Measurements from ENCODE around the gene CSTPP1. TPM values are rescaled to one million over a fixed set of nuclear protein-coding genes. Genes with fewer than 3 reads are reported as not detected.

CSTPP1 gene
- total RNA-seq, 1 donor from 2014 or later: 32.8 TPM

DNA sequence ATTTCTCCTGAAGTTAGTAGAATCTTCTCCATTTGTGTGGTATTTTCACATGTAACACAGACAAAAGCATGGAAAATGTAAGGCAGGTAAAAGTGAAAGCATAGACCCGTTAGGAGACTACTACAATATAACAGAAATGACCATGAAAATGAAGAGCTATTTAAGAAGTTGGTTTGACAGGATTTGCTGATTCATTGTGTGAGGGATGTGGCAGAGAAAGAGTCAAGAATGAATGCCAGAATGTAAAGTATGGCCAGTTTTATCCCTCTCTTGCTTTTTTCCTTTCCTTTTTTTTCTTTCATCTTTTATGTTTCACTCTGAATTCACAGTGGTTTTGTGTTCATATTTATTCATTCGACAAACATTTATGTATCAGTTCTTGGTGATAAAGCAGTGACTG lies 124.2 kb downstream of the CSTPP1 start:
- Histone ChIP-seq H3K4me3 (no peak overlapping the region), H3K4me1 (no peaks in the 10 kb centered on the region), H3K27me3 (ENCODE audit: low read depth) (no peaks in the 10 kb centered on the region), H3K9me3 (no peaks in the 10 kb centered on the region), H3K27ac (no peak overlapping the region), H3K36me3 (no peaks in the 10 kb centered on the region)
- no peak for DNase-seq
- TF ChIP-seq CTCF (IDR thresholded peaks at IDR 0.05): no peak
- ATAC-seq: no peak
- intact Hi-C loops (cut with DNase I): no loop called here

DNA sequence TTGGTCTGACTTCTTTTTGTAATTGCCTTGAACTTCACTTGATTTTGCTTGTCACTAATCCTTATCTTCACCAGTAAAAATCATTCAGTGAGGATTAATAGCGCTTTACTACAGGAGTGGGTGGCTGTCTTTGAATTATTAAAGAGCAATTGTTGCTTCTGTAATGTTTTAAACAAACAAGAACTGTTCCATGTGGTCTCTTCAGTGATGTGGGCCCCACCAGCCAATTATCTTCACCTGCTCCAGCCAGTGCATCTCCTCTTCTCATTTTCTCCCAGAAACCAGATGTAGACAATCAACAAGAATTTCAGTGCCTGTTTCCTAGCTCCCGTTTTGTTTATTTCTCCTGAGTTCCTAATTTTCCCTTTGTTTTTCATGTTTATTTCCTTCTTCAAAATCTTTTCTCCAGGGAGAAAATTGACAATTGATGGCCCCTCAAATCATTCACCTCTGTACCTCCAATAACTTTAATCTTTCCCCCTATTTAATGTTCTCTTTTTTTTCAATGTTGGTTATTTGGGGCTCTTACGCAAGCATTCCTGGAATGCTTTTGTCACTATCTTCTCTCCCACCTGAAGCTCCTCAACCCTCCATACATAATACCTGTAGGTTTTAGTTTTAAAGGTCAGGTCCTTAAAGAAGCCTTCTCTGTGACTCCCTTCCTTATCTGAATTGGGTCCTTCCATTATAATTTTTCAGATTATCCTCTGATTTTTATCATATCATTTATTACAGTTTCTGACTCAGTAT lies 125.0 kb downstream of the CSTPP1 start:
- Histone ChIP-seq H3K36me3 (no peaks in the 10 kb centered on the region), H3K27ac (no peak overlapping the region), H3K4me1 (no peaks in the 10 kb centered on the region), H3K27me3 (ENCODE audit: low read depth) (no peaks in the 10 kb centered on the region), H3K9me3 (no peaks in the 10 kb centered on the region), H3K4me3 (no peak overlapping the region)
- no peak for TF ChIP-seq CTCF (IDR thresholded peaks at IDR 0.05)
- intact Hi-C loops (cut with DNase I): no loop called here
- no peak for ATAC-seq
- no peak for DNase-seq

- no peak overlapping the region for H3K27ac ChIP-seq
- no peak overlapping the region for H3K4me3 ChIP-seq
- no peaks in the 10 kb centered on the region for H3K4me1 ChIP-seq
- no peak for DNase-seq
- no peaks in the 10 kb centered on the region for H3K36me3 ChIP-seq
- ATAC-seq: no peak
- H3K9me3 ChIP-seq: no peaks in the 10 kb centered on the region
- no peaks in the 10 kb centered on the region for H3K27me3 ChIP-seq (ENCODE audit: low read depth)
- no peak for TF ChIP-seq CTCF (IDR thresholded peaks at IDR 0.05)
- intact Hi-C loops (cut with DNase I): no loop called here
Observed at GRCh38 chr11:47062736-47063135, 126.2 kb downstream of the CSTPP1 start.

DNA sequence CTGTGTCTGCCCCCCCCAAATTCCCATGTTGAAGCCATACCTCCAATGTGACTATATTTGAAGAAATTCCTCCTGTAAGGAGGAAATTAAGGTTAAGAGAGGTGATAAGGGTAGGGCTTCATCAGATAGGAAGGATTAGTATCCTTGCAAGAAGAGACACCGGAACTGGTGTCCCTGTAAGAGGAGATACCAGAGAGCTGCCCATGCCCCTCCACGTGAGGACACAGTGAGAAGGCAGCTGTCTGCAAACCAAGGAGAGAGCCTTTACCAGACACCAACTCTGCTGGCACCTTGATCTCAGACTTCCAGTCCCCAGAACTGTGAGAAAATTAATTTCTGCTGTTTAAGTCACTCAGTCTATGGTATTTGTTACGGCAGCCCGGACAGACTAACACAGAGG lies 130.8 kb downstream of the CSTPP1 start:
- ATAC-seq (no peak), DNase-seq (no peak)
- no peaks in the 10 kb centered on the region for H3K4me1 ChIP-seq
- no peaks in the 10 kb centered on the region for H3K27me3 ChIP-seq (ENCODE audit: low read depth)
- H3K4me3 ChIP-seq: no peak overlapping the region
- H3K36me3 ChIP-seq: no peaks in the 10 kb centered on the region
- no peak for TF ChIP-seq CTCF (IDR thresholded peaks at IDR 0.05)
- H3K27ac ChIP-seq: no peak overlapping the region
- intact Hi-C loops (cut with DNase I): no loop called here
- H3K9me3 ChIP-seq: no peaks in the 10 kb centered on the region

DNA sequence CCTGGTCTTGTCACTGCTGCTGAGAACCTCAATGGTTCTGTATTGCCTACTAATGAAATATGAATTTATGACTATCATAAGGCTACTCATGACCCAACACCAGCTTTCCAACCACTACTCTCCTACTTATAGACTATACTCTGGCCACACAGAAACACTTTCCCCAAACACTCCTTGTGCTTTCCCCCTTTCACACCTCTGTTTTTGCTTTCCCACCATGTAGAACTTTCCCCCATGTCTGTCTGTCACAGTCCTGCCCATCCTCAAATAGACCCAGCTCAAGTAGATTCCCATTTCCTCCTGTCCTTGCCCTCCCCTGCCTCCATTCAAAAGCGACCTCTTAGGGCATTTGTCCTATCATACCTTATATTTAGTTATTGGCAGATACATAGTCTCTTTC lies 134.2 kb downstream of the CSTPP1 start:
- ATAC-seq: no peak
- TF ChIP-seq CTCF (IDR thresholded peaks at IDR 0.05): no peak

More for the DNA sequence above, 134.2 kb downstream of the CSTPP1 start:
- Histone ChIP-seq H3K36me3 (no peaks in the 10 kb centered on the region), H3K9me3 (no peaks in the 10 kb centered on the region), H3K27ac (no peak overlapping the region), H3K27me3 (ENCODE audit: low read depth) (no peaks in the 10 kb centered on the region), H3K4me1 (no peaks in the 10 kb centered on the region), H3K4me3 (no peak overlapping the region)
- intact Hi-C loops (cut with DNase I): no loop called here
- no peak for DNase-seq

Measured in lower lobe of right lung (tissue), 2 donors.